IPS DF 19.7 (cell line): Measurements from ENCODE around the gene STK39.

Source experiments
- DNase-seq: peaks from one replicate; pipeline ENCODE4 v3.0.0-alpha.2; 2013; ENCODE audit warnings: low read depth, low spot score

The STK39 gene

DNA sequence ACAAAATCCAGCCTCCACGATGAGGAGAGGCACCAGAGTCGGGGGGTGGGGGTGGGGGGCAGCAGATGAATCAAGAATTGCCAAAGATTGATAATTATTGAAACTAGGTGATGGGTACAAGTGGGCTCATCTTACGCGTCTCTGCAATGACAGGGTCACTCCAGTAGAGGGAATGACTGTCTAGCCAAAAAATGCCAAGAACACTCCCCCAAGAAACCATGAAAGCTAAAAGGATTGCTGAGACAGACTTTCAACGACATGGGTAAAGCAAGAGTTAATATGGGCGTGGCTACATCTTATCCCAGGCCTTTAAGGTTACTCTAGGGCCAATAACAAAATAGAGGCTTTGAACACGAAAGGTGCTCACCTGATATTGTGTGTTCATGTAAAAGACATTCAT, 86.5 kb downstream of the STK39 start:
- peak; percentile 61 for DNase-seq

DNA sequence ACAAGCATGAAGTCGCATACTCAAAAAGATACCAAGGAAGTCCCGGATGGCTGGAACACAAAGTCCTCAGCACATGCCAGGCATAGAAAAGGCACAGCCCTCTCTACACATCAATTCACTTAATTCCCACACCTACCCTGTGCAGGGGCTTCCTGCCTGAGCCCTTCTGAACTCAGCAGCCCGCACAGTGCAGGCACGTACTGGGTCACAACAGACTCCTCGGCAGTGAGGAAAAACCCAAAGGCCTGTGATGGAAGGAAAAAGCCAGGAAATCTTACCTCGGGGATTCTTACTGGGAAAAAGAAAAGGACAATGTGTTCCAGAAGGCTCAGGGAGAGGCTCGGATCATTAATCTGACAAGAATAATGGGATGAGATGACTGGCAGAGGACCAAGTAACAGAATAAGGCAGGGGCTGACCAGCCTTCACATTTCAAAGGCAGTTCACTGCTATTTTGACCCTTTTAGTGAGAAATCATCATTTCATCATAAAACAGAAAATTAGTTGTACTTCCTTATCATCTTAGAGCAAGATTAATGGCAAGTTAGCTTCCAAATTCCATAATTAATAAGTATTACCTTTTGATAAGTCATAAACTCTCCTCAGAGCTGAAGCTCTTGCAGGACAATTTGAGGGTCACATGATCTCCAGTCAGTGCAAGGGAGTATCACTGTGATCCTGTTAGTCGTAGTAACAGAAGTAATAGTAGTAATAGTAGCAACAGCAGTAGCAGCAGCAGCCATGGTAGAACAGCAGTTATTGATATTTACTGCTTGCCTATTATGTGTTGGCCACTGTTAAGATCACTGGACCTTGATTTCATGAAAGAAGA, 87.4 kb downstream of the STK39 start:
- DNase-seq = no peak

DNA sequence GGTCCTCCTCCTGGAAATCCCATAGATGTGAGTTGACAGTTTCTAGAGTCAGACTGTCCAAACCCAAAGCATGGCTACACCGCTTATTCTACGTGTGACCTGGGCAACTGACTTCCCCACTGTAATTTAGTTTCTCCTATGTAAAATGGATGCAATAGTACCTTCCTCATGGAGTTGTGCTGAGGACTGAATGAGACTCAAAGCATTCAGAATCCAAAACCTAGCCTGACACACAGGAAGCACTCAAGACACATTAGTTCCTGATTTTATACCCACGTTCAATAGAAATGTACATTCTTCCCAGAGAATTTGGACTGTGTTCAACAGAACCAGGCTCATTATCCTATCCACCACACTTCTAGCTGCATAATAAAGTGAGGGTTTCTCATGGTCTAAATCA, 88.8 kb downstream of the STK39 start:
- DNase-seq = no peak

DNA sequence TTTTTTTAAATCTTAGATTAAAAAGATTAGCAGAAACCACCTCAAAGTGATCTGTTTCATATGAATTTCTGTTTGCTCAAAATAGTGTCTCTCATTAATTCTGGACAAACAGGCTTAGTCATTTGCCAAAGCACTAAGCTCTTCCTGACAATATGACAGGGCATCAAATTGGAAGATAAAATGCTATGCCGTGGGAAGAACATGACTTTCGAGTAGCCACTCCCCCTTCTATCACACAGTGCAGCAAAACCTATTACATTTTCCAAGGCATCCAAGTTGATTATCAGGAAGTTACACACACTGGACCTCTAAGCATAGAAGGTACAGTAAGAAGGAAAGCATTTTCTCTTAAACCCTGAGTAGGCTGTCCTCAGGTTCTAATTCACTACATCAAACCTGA, 89.5 kb downstream of the STK39 start:
- DNase-seq = no peak

DNA sequence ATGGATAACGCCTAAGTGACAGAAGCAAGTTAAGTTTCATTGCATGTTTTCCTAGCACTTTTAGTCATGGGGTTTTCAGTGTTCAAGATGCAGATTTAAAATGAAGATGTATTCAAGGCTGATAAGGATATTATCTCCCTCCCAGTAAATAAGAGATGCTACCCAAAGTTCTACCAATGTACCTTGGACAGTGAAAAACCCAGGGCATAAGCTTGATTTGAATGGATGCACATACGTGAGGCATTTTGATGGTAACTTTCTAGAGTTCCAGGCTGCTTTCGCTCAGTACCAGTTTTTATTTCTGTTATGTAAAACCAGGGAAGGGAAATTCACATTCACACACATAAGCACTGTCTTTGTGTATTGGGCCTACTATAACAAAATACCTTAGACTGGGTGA, 90.3 kb downstream of the STK39 start:
- DNase-seq = no peak

DNA sequence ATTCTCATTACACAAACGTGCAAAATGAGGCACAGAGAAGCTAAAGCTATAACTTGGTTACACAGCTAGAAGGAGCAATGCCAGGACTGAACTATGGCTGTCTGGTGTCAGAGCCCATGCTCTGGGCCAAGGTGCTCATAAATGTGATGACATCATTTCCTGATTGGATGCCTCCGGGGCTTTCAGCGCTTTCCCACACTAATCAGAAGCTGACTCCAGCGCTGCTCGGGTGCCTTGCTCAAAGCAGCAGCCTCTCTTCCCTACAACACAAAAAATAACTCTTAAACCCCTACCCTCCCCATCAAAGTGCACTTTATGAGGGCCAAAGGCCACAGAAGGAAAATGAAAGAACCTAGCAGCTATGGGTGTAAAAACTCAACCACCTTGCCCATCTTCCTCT, 90.7 kb downstream of the STK39 start:
- no peak for DNase-seq

DNA sequence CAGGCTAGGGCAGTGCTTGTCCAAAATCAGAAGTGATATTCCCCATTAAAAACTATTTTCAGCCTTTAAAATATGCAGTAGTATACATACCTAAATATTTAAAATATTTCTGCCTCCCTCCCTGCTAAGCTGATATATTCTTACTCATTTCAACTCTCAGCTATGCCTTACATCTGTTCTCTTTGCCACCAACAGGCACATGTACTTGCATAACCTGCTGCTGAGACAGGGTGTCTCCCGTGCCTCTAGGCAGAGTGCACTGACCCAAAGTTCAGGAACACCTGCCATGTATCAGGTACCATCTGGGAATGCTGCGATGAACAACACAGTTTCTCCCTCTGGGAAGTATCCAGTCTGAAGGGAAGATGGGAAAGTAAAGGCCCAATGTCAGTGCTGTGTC, 91.7 kb downstream of the STK39 start:
- no peak for DNase-seq

DNA sequence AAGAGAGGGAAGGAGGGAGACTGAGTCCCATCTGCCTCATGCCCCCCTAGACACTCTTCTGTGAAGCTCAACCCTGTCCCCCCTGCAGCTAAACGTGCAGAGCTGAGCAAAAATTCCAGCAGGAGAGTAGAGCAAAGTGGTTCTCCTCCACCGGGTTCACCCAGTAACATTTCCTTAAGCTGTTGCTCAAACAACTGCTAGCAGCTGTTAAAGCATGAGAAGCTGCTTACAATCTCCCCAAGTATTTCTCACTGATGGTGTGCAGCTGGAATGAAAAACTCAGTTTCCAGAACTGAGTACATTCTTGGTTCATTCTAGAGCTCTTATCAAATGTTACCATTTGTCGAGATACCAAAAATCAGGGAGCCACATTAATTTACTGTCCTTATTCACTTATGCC, 92.3 kb downstream of the STK39 start:
- no peak for DNase-seq

DNA sequence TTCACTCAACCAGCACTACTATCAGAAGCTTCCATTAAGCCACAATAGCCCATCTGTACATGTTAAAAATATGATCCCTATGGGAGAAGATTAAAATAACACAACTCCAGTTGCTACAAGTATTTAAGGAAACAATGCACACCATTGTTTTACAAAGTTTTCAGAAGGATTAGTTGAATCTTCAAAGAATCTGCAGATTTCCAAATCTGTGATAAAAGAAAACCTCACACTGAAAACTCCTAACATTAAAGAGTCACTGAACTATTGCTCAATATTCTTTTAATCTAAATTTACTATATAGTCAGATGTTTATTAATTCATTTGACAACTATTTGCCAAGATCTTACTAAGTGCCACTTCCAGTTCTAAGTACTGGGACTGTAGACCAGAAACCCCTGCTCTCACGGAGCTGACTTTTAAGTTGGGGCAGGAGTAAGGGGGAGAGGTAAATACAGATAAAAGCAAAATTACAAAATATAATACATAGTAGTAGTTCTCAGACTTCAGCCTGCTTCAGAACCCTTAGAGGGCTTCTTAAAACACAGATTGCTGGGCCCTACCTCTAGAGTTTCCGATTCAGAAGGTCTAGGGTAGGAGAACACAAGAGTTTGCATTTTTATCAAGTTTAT, 94.4 kb downstream of the STK39 start:
- no peak for DNase-seq

DNA sequence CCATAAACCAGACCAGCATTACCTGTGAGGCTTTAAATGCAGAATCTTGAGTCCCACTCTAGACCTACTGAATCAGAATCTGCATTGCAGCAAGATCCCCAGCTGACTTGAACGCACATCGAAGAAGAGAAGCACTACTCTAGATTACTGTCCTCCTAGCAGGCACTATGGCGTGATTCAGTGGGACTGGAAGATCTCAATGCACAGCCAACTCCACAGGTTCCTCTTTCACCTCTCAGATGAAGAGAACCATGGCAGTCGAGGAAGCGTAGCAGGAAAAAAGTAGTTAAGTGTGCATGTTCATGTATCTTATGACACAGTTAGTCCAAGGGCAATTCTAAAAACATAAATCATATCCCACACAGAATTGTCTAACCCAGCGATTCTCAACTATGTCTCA, 97.4 kb downstream of the STK39 start:
- DNase-seq = no peak

DNA sequence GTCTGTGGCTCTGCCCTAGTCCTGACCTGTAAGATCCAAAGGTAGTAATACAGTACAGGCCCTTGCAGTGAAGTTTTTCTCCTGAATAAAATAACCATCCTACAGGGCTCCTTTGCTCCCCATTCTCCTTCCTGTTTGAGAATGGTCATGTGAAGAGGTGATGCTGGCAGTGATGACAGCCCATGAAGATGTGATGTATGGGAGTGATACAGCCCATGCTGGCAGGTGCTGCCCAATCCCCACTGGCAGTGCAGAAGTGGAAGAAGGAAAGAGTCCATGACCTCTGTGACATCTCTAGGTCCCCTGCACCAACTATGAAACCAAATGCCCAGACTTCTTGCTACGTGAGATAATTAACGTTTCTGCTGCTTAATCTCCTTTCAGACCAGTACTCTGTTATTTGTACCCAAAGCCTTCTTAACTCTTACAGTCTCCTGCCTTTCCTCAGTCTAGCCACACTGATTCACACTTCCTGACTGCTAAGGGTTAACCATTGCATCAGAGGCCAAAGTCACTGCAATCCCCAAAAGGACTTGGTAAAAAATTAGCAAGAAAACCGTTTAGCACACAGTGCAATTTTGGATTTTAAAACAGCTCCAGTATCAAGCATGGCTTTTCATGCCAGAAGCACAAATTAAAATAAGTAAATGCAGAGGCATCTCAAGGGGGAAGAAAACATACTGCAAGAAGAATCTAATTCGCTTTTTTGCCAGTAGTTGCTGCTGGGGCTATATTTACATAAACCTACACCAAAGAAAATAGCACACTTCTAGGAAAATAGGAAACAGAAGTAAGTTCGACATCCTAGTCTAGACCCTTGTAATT, 98.0 kb downstream of the STK39 start:
- no peak for DNase-seq

DNA sequence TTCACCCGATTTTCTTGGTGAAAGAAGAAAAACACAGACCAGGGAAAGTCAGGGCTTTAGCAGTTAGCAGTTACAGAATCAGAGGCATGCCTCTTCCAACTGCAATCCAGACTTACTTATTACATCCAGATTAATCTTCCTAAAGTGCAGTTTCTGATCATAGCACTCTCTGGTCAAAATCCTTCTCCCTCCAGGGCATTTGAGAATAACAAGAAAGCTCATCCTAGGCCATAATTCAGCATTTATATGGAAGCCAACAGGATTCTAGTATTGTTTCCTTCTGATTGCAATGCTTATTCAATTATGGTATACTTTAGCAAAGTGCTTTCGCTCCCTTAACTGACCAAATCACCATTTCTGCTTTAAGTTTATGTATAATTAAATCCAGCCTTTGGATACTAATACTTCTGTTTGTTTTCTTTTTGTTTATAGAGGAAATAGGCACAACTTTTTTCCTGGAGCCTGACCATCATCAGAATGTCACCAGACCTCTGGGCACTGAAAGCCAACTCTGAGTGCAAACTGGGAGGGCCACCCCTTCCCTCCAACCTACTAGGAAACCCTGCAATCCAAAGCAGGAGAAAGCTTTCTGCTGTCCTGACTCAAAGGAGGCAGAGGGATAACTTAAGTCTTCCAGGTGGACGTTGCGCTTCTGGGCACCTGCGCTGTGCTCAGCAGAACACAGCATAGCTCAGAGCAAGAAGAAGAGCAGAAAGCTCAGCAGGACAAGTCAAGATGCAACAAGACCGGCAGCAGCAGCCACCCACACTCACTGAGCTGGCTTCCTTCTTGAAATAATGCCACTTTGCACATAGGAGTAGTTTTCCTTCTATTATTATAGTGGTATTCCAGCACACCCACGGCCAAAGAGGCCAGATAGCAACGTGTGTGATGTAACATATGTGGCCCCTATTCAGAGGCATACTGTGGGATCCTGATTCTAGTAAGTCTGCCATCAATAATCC, 99.3 kb downstream of the STK39 start:
- no peak for DNase-seq

DNA sequence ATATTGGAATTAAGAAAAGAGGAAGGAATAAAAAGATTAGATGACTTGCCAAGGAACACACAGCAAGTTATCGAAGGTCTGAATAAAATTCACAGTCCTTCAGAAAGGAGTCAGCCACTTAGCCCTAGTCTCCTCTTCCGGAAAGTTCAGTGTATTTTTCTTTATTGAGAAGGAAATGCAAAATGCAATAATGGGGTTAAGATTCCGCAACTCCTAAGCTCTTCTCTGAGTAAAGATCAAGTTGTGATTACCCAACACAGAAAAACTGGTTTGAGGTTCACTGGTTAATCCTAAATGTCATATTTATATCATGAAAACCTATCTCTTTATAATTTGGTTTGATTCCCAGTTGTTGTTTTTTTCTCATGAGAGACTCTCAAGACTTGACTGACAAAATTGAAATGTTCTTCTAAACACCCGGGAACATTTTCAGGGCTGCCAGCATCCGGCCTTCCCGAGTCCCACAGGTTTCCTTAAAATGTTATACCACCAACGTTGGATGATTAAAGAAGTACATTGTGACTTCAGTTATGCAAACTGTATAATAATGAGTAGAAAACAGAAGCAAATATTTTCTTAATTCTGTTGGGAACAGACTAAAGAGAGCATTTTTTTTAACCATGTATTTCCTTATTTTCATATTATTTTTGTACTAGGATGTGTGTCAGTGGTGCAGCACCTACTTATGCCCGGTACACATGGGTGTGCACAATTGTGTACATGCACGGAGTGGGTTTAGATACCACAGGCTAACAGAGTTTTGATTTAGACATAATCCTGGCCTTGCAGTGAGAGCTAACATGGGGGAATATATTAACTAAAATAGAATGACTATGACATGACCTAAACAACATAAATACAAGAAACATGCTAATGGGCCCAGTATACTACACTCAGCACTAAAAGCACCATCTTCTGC, 100.2 kb downstream of the STK39 start:
- DNase-seq = no peak

DNA sequence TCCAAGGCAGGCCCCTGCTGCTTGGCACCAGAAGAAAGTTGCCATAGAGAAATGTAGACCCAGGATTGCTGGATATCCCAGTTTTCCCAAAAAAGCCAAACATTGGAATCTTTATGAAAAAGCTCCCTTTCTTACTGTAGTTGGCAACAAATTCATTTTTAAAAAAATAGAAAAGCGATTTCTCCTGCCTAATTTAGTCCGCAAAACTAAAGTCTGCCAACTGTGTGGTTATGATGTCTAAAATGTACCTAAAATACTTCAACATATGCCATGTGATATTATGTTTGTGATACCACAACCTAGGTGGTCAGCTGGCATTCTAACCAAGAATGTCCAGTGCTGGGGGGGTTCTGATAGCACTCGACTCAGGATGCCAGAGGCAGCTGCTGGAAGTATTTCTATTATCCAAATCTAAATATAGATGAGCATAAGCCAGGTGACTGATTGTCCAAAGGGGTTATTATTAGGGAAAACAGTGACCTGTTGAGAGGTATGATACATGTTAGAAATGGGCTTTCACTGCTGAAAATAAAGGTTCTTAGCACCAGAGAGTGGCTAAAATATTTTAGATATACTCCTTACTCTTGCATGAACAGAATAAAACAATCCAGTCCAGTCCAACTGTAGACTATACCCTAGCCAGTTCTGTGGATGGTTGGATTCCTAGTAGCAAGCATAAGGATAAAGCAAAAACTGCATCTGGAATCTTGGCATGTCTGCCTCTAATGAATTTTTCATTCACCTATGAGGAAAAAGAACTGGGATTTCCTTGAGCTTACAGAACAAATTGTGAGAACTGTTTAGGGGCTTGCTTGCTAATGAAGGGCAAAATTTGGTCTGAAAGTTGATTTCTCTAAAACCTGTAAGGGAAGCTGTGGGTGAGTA, 101.7 kb downstream of the STK39 start:
- no peak for DNase-seq

DNA sequence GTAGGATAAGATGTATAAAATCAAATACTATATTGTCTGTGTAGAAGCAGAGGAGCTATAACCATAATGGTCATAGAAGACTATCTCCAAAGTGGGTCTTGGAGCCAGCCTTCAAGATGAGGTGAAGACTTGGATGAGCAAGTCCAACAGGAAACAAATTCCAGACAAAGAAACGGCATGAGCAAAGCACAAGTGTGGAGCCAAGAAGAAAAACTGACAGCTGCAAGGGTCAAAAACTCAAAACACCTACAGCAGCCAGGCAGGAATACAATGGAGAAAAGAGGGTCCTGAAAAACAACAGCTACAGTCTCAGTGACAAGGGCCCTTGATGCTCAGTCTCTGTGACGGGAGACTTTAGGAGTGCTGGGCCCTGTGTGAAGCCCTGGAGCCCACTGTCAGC, 102.4 kb downstream of the STK39 start:
- no peak for DNase-seq

DNA sequence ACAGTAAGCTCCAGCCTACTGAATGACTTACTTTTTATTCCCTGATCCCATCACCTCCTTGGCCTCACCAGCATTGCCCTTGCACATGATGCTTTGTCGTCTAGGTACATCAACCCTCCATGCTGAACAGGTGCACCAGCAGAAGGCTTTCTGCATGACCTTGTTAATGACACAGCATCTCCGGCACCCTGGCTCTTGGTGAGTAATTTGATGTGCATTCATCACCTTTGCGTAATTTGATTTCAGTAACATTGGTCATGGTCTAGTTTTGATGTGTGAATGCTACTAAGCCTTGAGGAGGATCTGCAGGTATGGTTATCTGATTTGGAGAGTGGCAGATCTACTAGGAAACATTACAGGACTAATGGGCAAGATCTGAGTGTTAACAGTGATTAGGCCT, 103.6 kb downstream of the STK39 start:
- no peak for DNase-seq

DNA sequence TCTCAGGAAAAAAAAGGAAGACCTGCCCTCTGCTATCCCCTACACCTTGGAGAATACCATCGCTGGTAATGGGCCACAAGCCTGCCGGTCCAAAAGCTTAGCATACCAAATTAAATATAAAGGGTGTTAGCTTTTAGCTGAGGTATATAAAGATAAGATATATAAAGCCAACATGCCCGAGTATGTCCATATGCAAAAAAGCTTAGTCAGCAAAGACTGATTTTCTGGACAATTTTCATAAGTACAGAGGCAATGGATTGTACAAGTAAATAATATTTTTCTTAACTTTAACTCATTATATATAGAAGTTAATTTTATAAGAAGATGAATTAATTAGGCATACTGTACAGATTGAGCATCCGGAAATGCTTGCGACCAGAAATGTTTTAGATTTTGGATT, 106.5 kb downstream of the STK39 start:
- no peak for DNase-seq

DNA sequence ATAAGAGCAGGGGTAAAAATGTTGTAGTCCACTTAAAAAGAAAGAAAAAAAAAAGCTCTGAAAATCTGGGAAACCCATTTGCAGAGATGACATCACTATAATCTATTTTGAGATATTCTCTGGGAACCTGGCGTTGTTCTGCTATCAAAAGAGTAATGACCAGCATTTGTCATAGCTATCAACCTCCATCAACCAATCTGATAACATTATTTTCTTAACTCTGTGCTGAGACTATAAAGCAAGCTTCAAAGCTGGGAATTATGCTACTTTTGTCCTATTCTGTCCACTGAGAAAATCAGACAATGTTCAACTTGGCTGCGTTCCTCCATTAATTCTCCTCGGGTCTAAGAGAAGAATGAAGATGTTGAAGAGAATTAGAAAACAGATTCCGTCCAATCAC, 107.5 kb downstream of the STK39 start:
- DNase-seq = no peak

DNA sequence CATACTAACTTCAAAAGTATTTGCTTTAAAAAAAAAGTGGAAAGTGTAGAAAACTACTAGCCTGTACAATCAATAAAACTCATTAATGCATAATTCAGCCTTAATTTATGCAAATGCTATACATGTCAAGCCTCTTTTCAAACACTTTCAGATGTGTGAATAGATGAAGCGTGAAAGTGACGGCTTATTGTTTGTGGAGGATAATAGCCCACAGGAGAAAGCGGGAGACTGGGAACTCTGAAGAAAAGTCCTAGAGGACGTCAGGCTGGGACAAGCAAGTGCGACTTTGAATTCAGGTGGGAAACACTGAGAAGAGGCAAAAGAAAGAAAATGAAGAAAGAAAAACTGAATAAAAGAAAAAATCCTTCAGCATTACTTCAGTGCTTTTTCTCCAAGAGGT, 108.5 kb downstream of the STK39 start:
- DNase-seq = no peak
